Erythroblast (primary cell): ENCODE measurements around the gene LRRN4CL.

Experiments used
- GATA1 ChIP-seq: IDR thresholded peaks from 2 replicates; pipeline ENCODE4 v1.6.1; 2011; ENCODE audit warnings: low read depth, mild to moderate bottlenecking, control low read depth, low read length, moderate library complexity
- POLR2A ChIP-seq: IDR thresholded peaks from 2 replicates; pipeline ENCODE4 v1.6.1; 2011; ENCODE audit warnings: mild to moderate bottlenecking, low read length

DNA sequence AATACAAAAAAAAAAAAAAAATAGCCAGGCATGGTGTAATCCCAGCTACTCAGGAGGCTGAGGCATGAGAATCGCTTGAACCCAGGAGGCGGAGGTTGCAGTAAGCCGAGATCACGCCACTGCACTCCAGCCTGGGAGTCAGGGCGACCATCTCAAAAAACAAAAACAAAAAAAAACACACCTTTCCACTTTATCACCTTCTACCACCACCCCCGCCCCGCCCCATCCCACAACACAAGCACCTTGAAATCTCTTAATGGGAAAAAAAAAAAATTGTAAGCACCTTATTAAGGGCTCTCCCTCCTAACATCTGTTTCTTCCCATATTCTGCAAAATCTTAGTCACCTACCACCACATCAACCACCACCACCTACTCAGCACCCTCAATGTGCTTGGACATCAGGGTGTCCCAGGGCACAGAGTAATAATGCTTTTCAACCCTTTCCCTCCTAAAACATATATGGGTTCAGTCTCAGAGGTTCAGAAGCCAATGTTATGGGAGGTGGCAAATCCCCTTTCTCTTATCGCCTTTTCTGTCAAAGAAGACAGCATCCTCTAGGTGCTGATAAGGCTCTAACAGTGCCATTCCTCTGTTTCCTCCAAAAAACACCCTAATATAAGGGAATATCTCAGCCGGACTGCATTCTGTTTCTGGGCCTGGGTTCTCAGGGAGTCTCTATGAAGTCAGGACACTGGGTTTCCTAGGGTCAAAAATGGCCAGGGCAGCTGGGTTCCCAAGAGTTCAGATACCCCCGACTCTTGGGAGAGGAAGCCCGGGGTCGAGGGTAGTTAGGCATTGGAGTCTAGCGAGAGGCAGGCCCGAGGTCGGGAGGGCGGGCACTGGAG, 36.9 kb downstream of the LRRN4CL start:
- no peak for TF ChIP-seq POLR2A
- no peak for TF ChIP-seq GATA1
